ENCODE data around the gene CPED1. TPM values are rescaled to one million over a fixed set of nuclear protein-coding genes. Genes with fewer than 3 reads are reported as not detected.

Gene CPED1
- total and polyA plus RNA-seq, 4 donors = 4.7 to 34.1 (median 16.7) TPM

DNA sequence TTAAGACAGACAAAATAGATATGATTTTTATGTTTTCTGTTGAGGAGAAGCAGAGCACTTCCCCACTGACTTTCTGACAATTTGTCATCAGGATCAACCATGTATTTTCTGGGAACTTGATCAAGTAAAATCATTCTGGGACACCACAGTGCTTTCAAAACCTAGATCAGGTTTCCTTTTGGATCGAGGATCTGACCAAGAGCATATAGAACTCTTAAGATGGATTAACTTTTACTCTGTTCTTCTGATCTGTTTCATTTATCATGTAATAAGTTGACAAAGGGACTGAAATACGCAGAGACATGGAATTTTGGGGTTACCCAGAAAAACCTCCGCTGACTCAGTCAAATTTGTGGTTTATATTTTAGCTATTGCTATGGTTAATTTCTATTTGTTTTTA is 204.3 kb downstream of the CPED1 start:
- WGBS (ENCODE audit: insufficient coverage) = no CpG with 5 or more reads among the region's 3 CpGs
- Histone ChIP-seq H3K4me1 (ENCODE audit: control insufficient read depth, insufficient read depth, low read length) (no peaks in the 10 kb centered on the region), H3K27me3 (ENCODE audit: control insufficient read depth, insufficient read depth, low read length) (no peaks in the 10 kb centered on the region), H3K36me3 (ENCODE audit: control insufficient read depth, insufficient read depth, low read length) (no peaks in the 10 kb centered on the region), H3K4me3 (ENCODE audit: low read depth, low read length) (no peak overlapping the region), H3K9me3 (ENCODE audit: control insufficient read depth, insufficient read depth, low read length) (no peaks in the 10 kb centered on the region), H3K27ac (ENCODE audit: low read depth, low read length) (no peak overlapping the region)
- DNase-seq (ENCODE audit: low read depth in 4 of 6, low spot score in 6 of 6) = no peak

DNA sequence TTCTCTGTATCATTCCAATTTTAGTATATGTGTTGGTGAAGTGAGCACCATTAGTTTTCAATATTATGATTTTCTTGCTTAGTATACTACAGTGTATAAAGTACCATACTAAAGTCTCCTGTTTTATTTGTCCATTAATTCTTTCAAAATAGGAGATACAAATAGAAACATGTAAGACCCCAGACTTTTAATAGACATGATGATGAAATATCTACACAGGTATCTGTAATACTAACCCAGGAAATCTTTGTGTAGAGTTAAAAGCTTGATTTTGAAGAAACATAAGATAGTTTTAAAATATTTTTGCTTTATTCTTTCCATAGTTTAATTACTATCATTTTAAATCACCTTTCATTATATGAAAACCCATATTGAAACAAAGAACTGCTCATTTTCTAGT is 206.5 kb downstream of the CPED1 start:
- Histone ChIP-seq H3K27ac (ENCODE audit: low read depth, low read length) (no peak overlapping the region), H3K27me3 (ENCODE audit: control insufficient read depth, insufficient read depth, low read length) (no peaks in the 10 kb centered on the region), H3K36me3 (ENCODE audit: control insufficient read depth, insufficient read depth, low read length) (no peaks in the 10 kb centered on the region), H3K9me3 (ENCODE audit: control insufficient read depth, insufficient read depth, low read length) (no peaks in the 10 kb centered on the region), H3K4me1 (ENCODE audit: control insufficient read depth, insufficient read depth, low read length) (no peaks in the 10 kb centered on the region), H3K4me3 (ENCODE audit: low read depth, low read length) (no peak overlapping the region)
- no peak for DNase-seq (ENCODE audit: low read depth in 4 of 6, low spot score in 6 of 6)

DNA sequence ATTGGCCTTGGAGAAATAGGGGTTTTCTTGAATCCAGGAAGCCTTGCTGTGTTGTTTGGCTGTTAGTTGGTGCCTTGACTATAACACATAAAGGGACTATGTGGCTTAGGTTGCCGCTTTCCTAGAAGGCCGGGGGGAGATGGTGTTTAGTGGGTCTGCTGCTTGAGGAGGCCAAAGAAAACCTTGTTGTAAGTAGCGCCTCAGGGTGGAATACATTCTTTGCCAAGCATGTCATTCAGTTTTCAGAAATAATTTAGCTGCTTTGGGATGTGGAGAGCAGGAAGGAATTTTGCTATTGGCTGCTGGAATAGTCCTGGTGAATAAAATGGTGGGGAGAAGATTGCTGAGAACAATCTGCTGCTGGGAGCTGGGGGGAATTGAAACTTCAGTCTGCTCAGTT is 207.4 kb downstream of the CPED1 start:
- Histone ChIP-seq H3K4me3 (ENCODE audit: low read depth, low read length) (no peak overlapping the region), H3K27me3 (ENCODE audit: control insufficient read depth, insufficient read depth, low read length) (no peaks in the 10 kb centered on the region), H3K4me1 (ENCODE audit: control insufficient read depth, insufficient read depth, low read length) (no peaks in the 10 kb centered on the region), H3K36me3 (ENCODE audit: control insufficient read depth, insufficient read depth, low read length) (no peaks in the 10 kb centered on the region), H3K9me3 (ENCODE audit: control insufficient read depth, insufficient read depth, low read length) (no peaks in the 10 kb centered on the region), H3K27ac (ENCODE audit: low read depth, low read length) (peak overlapping the region; percentile 4)
- peak in 1 of 6 donors; percentile 57 for DNase-seq (ENCODE audit: low read depth in 4 of 6, low spot score in 6 of 6)
- WGBS (ENCODE audit: insufficient coverage) = 54% methylated on average over 3 of the region's 3 CpGs

DNA sequence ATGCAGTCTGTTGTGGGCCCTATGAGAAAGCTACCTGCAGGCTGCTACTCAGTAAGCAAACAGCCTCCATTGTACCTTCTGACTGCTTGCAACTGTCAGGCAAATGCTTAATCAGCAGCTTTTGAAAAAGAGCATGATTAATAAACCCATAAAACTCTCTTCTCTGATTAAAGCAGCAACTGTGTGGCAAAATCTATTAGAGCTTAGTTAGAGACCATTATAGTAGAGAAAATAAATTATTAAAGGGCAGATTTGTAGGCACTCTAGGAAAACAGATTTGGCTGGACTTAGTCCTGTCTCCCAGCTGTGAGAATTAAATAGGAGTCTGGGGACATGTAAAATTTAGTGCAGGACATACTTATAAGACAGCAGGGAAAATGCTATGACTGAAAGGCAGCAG is 207.8 kb downstream of the CPED1 start:
- H3K4me1 ChIP-seq (ENCODE audit: control insufficient read depth, insufficient read depth, low read length) = no peaks in the 10 kb centered on the region
- H3K4me3 ChIP-seq (ENCODE audit: low read depth, low read length) = no peak overlapping the region
- no peaks in the 10 kb centered on the region for H3K36me3 ChIP-seq (ENCODE audit: control insufficient read depth, insufficient read depth, low read length)
- H3K27me3 ChIP-seq (ENCODE audit: control insufficient read depth, insufficient read depth, low read length) = no peaks in the 10 kb centered on the region
- H3K9me3 ChIP-seq (ENCODE audit: control insufficient read depth, insufficient read depth, low read length) = no peaks in the 10 kb centered on the region
- peak overlapping the region; percentile 4 for H3K27ac ChIP-seq (ENCODE audit: low read depth, low read length)
- DNase-seq (ENCODE audit: low read depth in 4 of 6, low spot score in 6 of 6) = peak in 2 of 6 donors; percentile 31 to 84

DNA sequence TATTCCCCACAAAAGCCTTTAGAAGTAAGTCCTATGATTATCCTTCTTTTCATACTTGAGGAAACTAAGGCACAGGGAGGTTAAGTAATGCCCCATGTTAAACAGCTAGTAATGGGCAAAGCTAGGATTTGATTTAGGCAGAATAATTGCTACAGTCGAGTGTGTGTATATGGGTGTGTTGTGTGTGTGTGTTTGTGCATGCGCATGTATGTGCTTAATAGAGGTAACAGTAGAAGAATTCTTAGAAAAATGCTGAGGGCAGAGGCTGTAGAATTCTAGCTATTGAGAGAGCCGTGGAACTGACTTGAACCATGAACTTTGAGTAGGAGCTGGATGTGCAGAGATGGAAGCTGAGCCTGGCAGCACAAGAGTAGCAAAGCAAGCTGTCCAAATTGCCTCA is 208.9 kb downstream of the CPED1 start:
- no peaks in the 10 kb centered on the region for H3K27me3 ChIP-seq (ENCODE audit: control insufficient read depth, insufficient read depth, low read length)
- H3K4me3 ChIP-seq (ENCODE audit: low read depth, low read length) = no peak overlapping the region
- no peaks in the 10 kb centered on the region for H3K4me1 ChIP-seq (ENCODE audit: control insufficient read depth, insufficient read depth, low read length)
- H3K27ac ChIP-seq (ENCODE audit: low read depth, low read length) = no peak overlapping the region
- 95% methylated on average over 3 of the region's 3 CpGs for WGBS (ENCODE audit: insufficient coverage)
- no peak for DNase-seq (ENCODE audit: low read depth in 4 of 6, low spot score in 6 of 6)
- H3K9me3 ChIP-seq (ENCODE audit: control insufficient read depth, insufficient read depth, low read length) = no peaks in the 10 kb centered on the region
- no peaks in the 10 kb centered on the region for H3K36me3 ChIP-seq (ENCODE audit: control insufficient read depth, insufficient read depth, low read length)

DNA sequence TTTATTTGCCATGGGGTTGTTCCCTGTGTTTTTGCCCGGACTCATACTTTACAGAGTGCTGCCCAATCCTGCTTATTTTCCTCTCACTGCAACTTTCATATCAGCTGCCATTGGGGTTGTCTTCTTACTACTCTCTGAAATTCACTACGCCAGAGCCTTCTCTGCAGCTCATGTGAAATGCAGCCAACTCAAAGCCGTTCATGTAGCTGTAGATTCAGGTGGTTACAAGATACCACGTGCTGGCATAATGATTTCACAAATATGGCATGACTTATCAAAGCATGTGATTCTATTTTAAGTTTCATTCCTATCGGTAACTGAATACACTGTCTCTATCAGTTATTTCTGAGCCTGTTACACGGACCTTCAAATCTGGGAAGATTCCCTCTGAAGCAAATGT is 210.0 kb downstream of the CPED1 start:
- no peak for DNase-seq (ENCODE audit: low read depth in 4 of 6, low spot score in 6 of 6)
- Histone ChIP-seq H3K27ac (ENCODE audit: low read depth, low read length) (no peak overlapping the region), H3K27me3 (ENCODE audit: control insufficient read depth, insufficient read depth, low read length) (no peaks in the 10 kb centered on the region), H3K36me3 (ENCODE audit: control insufficient read depth, insufficient read depth, low read length) (no peaks in the 10 kb centered on the region), H3K9me3 (ENCODE audit: control insufficient read depth, insufficient read depth, low read length) (no peaks in the 10 kb centered on the region), H3K4me1 (ENCODE audit: control insufficient read depth, insufficient read depth, low read length) (no peaks in the 10 kb centered on the region), H3K4me3 (ENCODE audit: low read depth, low read length) (no peak overlapping the region)
- WGBS (ENCODE audit: insufficient coverage) = 90% methylated on average over 2 of the region's 6 CpGs

DNA sequence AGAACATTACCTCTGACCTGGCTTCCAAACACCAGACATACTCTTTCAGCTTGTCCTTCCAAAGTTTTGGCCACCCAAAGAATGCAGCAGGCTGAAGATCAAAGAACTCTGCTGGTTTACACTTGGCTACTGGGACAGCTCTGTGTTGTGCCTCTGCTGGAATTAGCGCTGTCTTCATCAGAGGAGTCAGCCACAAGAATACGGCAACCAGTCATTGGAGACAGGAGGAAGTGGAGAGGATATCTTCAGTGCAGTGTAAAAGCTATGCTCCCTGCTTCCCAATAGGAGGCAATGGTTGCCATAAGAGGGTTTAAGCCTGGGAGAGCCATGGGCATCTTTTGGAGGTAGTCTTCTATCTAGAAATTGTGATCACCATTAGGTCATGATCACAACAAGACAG is 213.6 kb downstream of the CPED1 start:
- WGBS (ENCODE audit: insufficient coverage) = 93% methylated on average over 2 of the region's 2 CpGs
- DNase-seq (ENCODE audit: low read depth in 4 of 6, low spot score in 6 of 6) = no peak
- Histone ChIP-seq H3K36me3 (ENCODE audit: control insufficient read depth, insufficient read depth, low read length) (no peaks in the 10 kb centered on the region), H3K9me3 (ENCODE audit: control insufficient read depth, insufficient read depth, low read length) (no peaks in the 10 kb centered on the region), H3K27ac (ENCODE audit: low read depth, low read length) (no peak overlapping the region), H3K4me1 (ENCODE audit: control insufficient read depth, insufficient read depth, low read length) (no peaks in the 10 kb centered on the region), H3K4me3 (ENCODE audit: low read depth, low read length) (no peak overlapping the region), H3K27me3 (ENCODE audit: control insufficient read depth, insufficient read depth, low read length) (no peaks in the 10 kb centered on the region)

DNA sequence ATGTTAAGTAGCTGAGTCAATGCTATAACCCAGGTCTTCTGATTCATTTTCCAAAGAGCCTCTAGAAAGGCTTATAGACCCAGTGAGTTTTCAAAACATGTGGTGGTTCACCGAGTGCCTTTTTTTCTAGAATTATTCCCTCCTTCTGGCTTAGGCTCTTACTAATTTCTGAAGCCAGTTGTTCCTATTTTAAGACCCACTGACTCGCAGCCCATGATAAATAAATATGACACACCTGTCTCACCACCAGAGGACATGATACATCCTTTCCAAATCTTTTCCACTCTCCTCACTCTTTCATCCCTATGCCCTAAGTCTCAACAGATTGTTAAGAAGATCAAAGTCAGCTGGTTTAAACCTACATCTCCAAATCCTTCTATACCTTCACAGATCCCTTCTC is 214.3 kb downstream of the CPED1 start:
- no peak for DNase-seq (ENCODE audit: low read depth in 4 of 6, low spot score in 6 of 6)
- Histone ChIP-seq H3K4me1 (ENCODE audit: control insufficient read depth, insufficient read depth, low read length) (no peaks in the 10 kb centered on the region), H3K36me3 (ENCODE audit: control insufficient read depth, insufficient read depth, low read length) (no peaks in the 10 kb centered on the region), H3K4me3 (ENCODE audit: low read depth, low read length) (no peak overlapping the region), H3K27ac (ENCODE audit: low read depth, low read length) (no peak overlapping the region), H3K9me3 (ENCODE audit: control insufficient read depth, insufficient read depth, low read length) (no peaks in the 10 kb centered on the region), H3K27me3 (ENCODE audit: control insufficient read depth, insufficient read depth, low read length) (no peaks in the 10 kb centered on the region)
- 100% methylated on average over 2 of the region's 2 CpGs for WGBS (ENCODE audit: insufficient coverage)

DNA sequence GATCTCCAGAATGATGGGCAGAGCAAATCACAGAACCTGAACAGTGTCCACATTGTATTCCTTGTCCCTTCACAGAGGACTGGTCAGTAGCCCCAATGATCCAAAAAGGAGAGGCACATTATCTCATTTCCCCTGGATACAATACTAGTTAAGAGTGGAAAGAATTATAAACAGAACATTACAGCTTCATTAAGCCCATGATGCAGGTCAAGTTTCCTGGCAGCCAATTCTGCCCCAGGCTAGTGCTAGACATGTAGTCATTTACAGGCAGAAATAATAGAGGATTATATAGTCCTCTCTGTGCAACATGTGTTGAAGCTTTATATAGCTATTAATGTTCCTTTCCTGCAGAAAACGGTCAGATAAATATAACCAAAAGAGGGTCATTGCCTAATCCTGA is 216.0 kb downstream of the CPED1 start:
- Histone ChIP-seq H3K27me3 (ENCODE audit: control insufficient read depth, insufficient read depth, low read length) (no peaks in the 10 kb centered on the region), H3K36me3 (ENCODE audit: control insufficient read depth, insufficient read depth, low read length) (no peaks in the 10 kb centered on the region), H3K4me3 (ENCODE audit: low read depth, low read length) (no peak overlapping the region), H3K4me1 (ENCODE audit: control insufficient read depth, insufficient read depth, low read length) (no peaks in the 10 kb centered on the region), H3K27ac (ENCODE audit: low read depth, low read length) (no peak overlapping the region), H3K9me3 (ENCODE audit: control insufficient read depth, insufficient read depth, low read length) (no peaks in the 10 kb centered on the region)
- peak in 2 of 6 donors; percentile 29 to 35 for DNase-seq (ENCODE audit: low read depth in 4 of 6, low spot score in 6 of 6)
- WGBS (ENCODE audit: insufficient coverage) = no CpG with 5 or more reads among the region's 1 CpG

DNA sequence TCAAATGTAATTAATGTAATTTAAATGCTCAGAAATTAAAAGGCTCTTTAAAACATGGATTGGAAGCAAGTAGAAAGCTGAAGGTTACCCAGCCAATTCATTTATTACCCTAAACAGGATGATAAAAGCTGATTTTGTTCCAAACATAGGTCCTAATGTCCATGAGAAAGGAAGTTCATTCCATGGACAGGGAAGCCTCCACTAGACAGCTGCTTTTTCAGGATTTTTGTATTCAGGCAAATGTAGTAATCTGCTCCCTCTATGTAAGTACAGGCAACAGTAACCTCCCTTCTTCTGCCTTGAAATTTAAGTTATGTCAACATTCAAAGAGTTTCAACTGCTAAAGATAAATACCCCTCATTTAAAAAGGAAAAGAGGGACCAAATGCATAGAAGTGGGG is 217.3 kb downstream of the CPED1 start:
- Histone ChIP-seq H3K4me3 (ENCODE audit: low read depth, low read length) (no peak overlapping the region), H3K27ac (ENCODE audit: low read depth, low read length) (no peak overlapping the region)

DNA sequence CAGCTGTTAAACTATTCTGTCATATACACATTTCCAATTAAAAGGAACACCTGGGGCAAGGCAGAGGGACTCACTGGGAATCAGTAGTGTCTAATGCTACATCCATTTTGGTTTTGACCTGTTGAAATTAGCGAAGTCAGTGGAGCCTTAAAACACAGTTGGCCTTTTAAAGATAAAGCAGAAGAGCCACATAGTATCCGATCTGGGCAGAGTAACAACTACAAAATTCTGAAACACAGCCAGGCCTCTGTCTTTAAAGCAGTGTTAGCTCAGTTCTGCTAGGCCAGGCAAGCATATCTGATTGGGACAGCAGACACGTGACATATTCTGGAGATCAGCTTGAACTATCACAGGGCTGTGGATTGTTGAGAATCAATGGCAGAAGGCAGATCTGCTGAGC is 222.7 kb downstream of the CPED1 start:
- H3K27me3 ChIP-seq (ENCODE audit: control insufficient read depth, insufficient read depth, low read length) = no peaks in the 10 kb centered on the region
- no peaks in the 10 kb centered on the region for H3K9me3 ChIP-seq (ENCODE audit: control insufficient read depth, insufficient read depth, low read length)
- no peak overlapping the region for H3K4me3 ChIP-seq (ENCODE audit: low read depth, low read length)
- no peak overlapping the region for H3K27ac ChIP-seq (ENCODE audit: low read depth, low read length)
- DNase-seq (ENCODE audit: low read depth in 4 of 6, low spot score in 6 of 6) = peak in 1 of 6 donors; percentile 29
- H3K36me3 ChIP-seq (ENCODE audit: control insufficient read depth, insufficient read depth, low read length) = no peaks in the 10 kb centered on the region
- no peaks in the 10 kb centered on the region for H3K4me1 ChIP-seq (ENCODE audit: control insufficient read depth, insufficient read depth, low read length)
- 76% methylated on average over 3 of the region's 3 CpGs for WGBS (ENCODE audit: insufficient coverage)

More for the DNA sequence above, 217.3 kb downstream of the CPED1 start:
- Histone ChIP-seq H3K36me3 (ENCODE audit: control insufficient read depth, insufficient read depth, low read length) (no peaks in the 10 kb centered on the region), H3K9me3 (ENCODE audit: control insufficient read depth, insufficient read depth, low read length) (no peaks in the 10 kb centered on the region), H3K27me3 (ENCODE audit: control insufficient read depth, insufficient read depth, low read length) (no peaks in the 10 kb centered on the region), H3K4me1 (ENCODE audit: control insufficient read depth, insufficient read depth, low read length) (no peaks in the 10 kb centered on the region)
- DNase-seq (ENCODE audit: low read depth in 4 of 6, low spot score in 6 of 6) = no peak
